HG02943 (cell line): ENCODE measurements around the gene NIPAL3.
"Not testable (repeated sequence)": the region's sequence is repeated elsewhere in the genome, so short reads cannot be mapped to it uniquely, and the experiment has no call there.

Experiments
- ATAC-seq: cut with Tn5 transposase; IDR thresholded peaks from one replicate; pipeline ENCODE4 v1.9.1; 2021; ENCODE audit warnings: mild to moderate bottlenecking, low read depth, moderate library complexity; ENCODE audit not compliant: unreplicated experiment

The NIPAL3 gene

GRCh38 chr1:24507405-24507804 lies 91.8 kb downstream of the NIPAL3 start:
- ATAC-seq: no peak

GRCh38 chr1:24508911-24509310 lies 93.3 kb downstream of the NIPAL3 start:
- no peak for ATAC-seq

- no peak for ATAC-seq
Observed at GRCh38 chr1:24513706-24514105, 98.1 kb downstream of the NIPAL3 start.

GRCh38 chr1:24514946-24515345 lies 99.3 kb downstream of the NIPAL3 start:
- ATAC-seq: no peak

GRCh38 chr1:24515671-24516209 lies 100.1 kb downstream of the NIPAL3 start:
- ATAC-seq: not testable (repeated sequence)

GRCh38 chr1:24516506-24516905 lies 100.9 kb downstream of the NIPAL3 start:
- no peak for ATAC-seq

- ATAC-seq: no peak
Observed at GRCh38 chr1:24517898-24518297, 102.3 kb downstream of the NIPAL3 start.

GRCh38 chr1:24520282-24520681 lies 104.7 kb downstream of the NIPAL3 start:
- not testable (repeated sequence) for ATAC-seq
